ENCODE results near the gene TFEC. TPM values are rescaled to one million over a fixed set of nuclear protein-coding genes. Genes with fewer than 3 reads are reported as not detected.
"Not testable (repeated sequence)": the region's sequence is repeated elsewhere in the genome, so short reads cannot be mapped to it uniquely, and the experiment has no call there.

TFEC gene
- total RNA-seq, 3 donors from 2014 or later: 5.6 to 19.0 (median 7.2) TPM

DNA sequence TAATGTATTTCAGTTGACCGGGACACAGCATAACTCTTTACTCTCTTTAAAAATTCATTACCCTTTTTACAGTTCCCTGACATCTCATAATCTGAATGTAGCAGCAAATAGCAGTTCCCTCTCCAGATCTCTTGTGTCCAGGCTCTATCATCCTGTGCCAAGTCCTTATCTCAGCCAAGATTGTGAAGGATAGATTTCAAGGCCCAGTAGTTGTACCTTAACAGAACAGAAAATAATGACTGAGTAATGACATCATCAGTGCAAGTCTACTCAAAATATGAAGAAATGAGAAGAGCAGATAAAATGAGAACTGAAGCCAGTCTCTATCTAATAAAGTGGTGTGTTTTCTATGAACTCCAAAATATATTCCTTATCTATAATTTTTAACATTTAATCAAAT is 92.6 kb downstream of the TFEC start:
- Histone ChIP-seq H3K36me3 (no peaks in the 10 kb centered on the region), H3K4me3 (no peak overlapping the region), H3K27ac (no peak overlapping the region), H3K4me1 (no peaks in the 10 kb centered on the region), H3K27me3 (no peaks in the 10 kb centered on the region), H3K9me3 (no peaks in the 10 kb centered on the region)
- TF ChIP-seq POLR2AphosphoS5 (IDR thresholded peaks at IDR 0.05) (no peak), POLR2A (IDR thresholded peaks at IDR 0.05) (no peak)
- TF ChIP-seq, protein P1, sequence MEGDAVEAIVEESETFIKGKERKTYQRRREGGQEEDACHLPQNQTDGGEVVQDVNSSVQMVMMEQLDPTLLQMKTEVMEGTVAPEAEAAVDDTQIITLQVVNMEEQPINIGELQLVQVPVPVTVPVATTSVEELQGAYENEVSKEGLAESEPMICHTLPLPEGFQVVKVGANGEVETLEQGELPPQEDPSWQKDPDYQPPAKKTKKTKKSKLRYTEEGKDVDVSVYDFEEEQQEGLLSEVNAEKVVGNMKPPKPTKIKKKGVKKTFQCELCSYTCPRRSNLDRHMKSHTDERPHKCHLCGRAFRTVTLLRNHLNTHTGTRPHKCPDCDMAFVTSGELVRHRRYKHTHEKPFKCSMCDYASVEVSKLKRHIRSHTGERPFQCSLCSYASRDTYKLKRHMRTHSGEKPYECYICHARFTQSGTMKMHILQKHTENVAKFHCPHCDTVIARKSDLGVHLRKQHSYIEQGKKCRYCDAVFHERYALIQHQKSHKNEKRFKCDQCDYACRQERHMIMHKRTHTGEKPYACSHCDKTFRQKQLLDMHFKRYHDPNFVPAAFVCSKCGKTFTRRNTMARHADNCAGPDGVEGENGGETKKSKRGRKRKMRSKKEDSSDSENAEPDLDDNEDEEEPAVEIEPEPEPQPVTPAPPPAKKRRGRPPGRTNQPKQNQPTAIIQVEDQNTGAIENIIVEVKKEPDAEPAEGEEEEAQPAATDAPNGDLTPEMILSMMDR (IDR thresholded peaks at IDR 0.05): no peak
- DNase-seq (ENCODE audit: low spot score in 2 of 2): no peak
- intact Hi-C loops (cut with DNase I; ENCODE audit: low total_unique reads): no loop called here

DNA sequence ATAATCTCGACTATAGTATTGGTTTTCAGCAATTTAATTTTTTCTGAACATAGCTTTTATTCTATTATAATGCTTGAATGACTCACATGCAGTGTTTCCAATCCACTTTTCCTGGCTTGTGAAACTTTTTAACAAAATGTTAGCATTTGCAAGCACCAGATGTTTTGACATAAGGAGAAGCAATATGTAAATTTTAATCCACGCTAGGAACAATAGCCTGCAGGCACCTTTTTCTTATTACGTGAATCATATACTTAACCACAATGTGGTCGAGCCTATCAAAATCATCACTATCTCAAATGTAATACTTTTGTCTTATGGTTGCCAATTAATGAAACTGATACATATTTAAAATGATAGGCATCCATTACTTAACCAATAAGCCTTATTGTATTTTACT is 97.1 kb downstream of the TFEC start:
- Histone ChIP-seq H3K9me3 (no peaks in the 10 kb centered on the region), H3K36me3 (no peaks in the 10 kb centered on the region), H3K27me3 (no peaks in the 10 kb centered on the region), H3K27ac (no peak overlapping the region), H3K4me1 (no peaks in the 10 kb centered on the region), H3K4me3 (no peak overlapping the region)
- no peak for DNase-seq (ENCODE audit: low spot score in 2 of 2)
- no peak for TF ChIP-seq POLR2AphosphoS5 (IDR thresholded peaks at IDR 0.05)
- TF ChIP-seq POLR2A (IDR thresholded peaks at IDR 0.05): no peak
- TF ChIP-seq, protein P1 (IDR thresholded peaks at IDR 0.05): no peak
- intact Hi-C loops (cut with DNase I; ENCODE audit: low total_unique reads): no loop called here

DNA sequence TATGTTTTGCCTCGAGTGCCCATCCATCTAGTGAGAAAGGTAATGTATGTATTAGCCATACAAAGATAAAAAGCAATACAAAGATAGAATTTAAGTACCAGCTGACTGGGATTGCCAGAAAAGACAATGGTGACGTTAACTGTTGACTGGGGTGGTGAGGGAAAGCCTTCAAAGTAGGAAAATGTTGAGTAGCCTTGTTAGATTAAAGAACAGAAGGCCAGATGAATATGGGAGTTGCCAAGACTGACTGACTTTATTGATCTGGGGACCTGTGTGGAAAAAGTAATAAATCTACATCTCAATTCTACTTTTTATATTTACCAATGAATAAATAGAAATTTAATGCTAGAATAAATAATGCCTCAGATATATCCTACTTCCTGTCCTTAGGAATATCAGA is 97.7 kb downstream of the TFEC start:
- TF ChIP-seq, protein P1 (IDR thresholded peaks at IDR 0.05): no peak
- no peak for TF ChIP-seq POLR2A (IDR thresholded peaks at IDR 0.05)
- TF ChIP-seq POLR2AphosphoS5 (IDR thresholded peaks at IDR 0.05): no peak

DNA sequence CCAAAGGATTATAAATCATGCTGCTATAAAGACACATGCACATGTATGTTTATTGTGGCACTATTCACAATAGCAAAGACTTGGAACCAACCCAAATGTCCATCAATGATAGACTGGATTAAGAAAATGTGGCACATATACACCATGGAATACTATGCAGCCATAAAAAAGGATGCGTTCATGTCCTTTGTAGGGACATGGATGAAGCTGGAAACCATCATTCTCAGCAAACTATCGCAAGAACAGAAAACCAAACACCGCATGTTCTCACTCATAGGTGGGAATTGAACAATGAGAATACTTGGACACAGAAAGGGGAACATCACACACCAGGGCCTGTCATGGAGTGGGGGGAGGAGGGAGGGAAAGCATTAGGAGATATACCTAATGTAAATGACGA is 100.4 kb downstream of the TFEC start:
- H3K4me1 ChIP-seq: not testable (repeated sequence)

More for the DNA sequence above, 97.7 kb downstream of the TFEC start:
- Histone ChIP-seq H3K4me1 (no peaks in the 10 kb centered on the region), H3K9me3 (no peaks in the 10 kb centered on the region), H3K27me3 (no peaks in the 10 kb centered on the region), H3K36me3 (no peaks in the 10 kb centered on the region), H3K4me3 (no peak overlapping the region), H3K27ac (no peak overlapping the region)
- intact Hi-C loops (cut with DNase I; ENCODE audit: low total_unique reads): no loop called here
- no peak for DNase-seq (ENCODE audit: low spot score in 2 of 2)

DNA sequence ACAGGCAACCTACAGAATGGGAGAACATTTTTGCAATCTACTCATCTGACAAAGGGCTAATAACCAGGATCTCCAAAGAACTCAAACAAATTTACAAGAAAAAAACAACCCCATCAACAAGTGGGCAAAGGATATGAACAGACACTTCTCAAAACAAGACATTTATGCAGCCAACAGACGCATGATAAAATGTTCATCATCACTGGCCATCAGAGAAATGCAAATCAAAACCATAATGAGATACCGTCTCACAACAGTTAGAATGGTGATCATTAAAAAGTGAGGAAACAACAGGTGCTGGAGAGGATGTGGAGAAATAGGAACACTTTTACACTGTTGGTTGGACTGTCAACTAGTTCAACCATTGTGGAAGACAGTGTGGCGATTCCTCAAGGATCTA is 100.8 kb downstream of the TFEC start:
- H3K9me3 ChIP-seq; H3K36me3 ChIP-seq; H3K27ac ChIP-seq; H3K4me1 ChIP-seq; DNase-seq (ENCODE audit: low spot score in 2 of 2); H3K4me3 ChIP-seq; H3K27me3 ChIP-seq; intact Hi-C loops (cut with DNase I; ENCODE audit: low total_unique reads): not testable (repeated sequence)

More for the DNA sequence above, 100.4 kb downstream of the TFEC start:
- H3K4me3 ChIP-seq; DNase-seq (ENCODE audit: low spot score in 2 of 2); H3K9me3 ChIP-seq; H3K27ac ChIP-seq; intact Hi-C loops (cut with DNase I; ENCODE audit: low total_unique reads); H3K27me3 ChIP-seq; H3K36me3 ChIP-seq: not testable (repeated sequence)

DNA sequence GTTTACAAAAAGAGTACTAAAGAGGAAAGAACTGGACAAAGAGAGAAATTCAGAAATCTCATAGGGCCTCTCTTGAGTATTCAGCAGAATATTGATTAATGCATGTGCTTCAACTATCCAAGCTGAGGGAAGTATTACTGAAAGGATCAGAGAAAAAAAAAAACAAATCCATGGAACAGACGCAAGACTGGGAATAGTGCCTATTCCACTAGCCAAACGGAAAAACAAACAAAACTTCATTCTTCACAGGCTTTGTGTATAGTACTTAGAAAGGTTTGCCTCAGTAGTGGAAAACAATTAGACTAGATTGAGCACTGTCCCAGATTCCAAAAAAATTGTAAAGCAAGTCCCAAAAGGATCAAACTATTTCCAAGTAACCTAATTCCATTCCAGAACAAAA is 106.2 kb downstream of the TFEC start:
- no peaks in the 10 kb centered on the region for H3K4me1 ChIP-seq
- H3K9me3 ChIP-seq: no peaks in the 10 kb centered on the region
- no peak overlapping the region for H3K27ac ChIP-seq
- H3K4me3 ChIP-seq: no peak overlapping the region
- H3K36me3 ChIP-seq: no peaks in the 10 kb centered on the region
- intact Hi-C loops (cut with DNase I; ENCODE audit: low total_unique reads): no loop called here
- H3K27me3 ChIP-seq: no peaks in the 10 kb centered on the region
- TF ChIP-seq POLR2AphosphoS5 (IDR thresholded peaks at IDR 0.05): no peak
- no peak for TF ChIP-seq POLR2A (IDR thresholded peaks at IDR 0.05)
- TF ChIP-seq, protein P1 (IDR thresholded peaks at IDR 0.05): no peak
- DNase-seq (ENCODE audit: low spot score in 2 of 2): no peak
